ENCODE results near the gene CCDC70.
A peak's percentile ranks its signal among the peaks of the same experiment; 100 is the strongest.

The CCDC70 gene

DNA sequence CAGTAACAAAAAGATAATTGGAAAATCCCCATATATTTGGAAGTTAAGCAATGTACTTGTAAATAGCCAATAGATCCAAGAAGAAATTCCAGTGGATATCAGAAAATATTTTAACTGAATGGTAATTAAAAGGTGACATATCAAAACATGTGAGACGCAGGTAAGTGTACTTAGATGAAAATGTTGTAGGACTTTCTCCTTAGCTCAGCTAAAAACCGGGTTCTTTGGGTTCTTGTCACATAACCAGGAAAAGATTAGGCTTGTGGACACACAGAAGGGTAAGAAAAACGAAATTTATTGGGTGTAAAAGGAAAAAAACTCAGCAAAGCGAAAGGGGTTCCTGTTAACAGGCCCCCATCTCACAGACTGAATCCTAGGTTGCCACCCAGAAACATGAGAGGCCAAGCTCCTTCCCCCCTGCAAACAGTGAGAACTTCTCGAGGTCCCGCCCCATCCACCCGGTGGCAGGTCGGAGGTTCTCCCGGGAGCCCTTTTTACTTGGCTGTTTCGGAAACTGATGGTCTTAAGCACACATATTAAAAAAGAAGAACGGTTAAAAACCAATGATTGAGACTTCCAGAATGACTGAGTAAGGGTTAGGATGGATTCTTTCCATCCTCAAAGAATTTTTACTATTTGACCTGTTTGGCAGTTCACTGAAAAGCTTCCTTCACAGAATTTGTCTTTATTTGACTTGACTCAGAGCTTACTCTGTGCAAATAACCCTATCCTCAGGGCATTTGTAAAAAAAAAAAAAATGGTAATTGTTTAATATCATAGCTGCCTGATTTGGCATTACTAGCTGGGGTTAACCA is 3.1 kb upstream of the CCDC70 start:
- peak; percentile 9 for DNase-seq (ENCODE audit: low read depth)

DNA sequence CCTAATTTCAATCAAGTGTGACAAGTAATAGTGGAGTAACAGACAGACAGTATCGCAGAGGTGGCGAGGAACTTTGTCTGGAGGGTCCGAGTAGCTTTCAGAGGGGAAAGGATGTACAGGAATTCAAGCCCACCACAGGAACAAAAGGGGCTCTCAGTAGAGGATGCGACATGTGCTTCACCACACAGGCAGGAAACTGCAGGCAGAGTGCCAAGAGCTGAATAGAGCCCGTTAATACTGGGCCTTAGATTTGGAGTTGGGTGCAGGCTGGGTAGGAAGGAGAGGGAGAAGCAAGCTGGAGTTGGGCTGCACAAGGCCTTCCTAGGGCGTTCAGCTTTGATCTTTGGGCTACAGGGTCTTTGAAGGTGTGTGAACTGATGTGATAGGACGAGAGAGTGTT is 1.2 kb downstream of the CCDC70 start:
- no peak for DNase-seq (ENCODE audit: low read depth)

DNA sequence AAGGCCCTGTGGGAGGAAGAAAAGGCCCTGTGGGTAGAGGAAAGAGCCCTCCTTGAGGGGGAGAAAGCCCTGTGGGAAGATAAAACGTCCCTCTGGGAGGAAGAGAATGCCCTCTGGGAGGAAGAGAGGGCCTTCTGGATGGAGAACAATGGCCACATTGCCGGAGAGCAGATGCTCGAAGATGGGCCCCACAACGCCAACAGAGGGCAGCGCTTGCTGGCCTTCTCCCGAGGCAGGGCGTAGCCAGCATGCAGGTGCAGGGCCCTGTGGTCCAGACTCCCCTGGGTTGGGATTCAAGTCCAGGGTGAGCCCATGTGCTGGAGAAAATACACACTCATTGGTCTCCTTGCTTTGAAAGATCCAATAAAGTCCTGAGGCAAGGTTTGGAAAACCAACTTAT is 4.1 kb downstream of the CCDC70 start:
- DNase-seq (ENCODE audit: low read depth): no peak

DNA sequence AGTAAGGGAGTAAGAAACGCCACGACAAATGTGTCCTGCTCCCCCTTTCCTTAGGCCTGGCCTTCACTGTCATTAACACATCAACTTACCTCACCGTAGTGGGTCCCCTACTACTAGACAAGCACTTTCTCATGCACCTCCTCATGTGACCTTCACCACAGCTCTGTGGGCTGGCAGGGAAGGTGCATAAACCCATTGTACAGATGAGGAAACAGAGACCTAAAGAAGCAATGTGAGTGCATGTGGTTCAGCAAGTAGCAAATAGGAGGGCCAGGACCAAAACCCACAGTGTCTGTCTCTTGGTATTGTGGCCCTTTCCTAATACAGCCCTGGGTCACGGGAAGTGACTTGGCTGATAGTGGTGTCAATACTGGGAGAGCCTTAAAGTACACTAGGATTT is 5.3 kb downstream of the CCDC70 start:
- no peak for DNase-seq (ENCODE audit: low read depth)

DNA sequence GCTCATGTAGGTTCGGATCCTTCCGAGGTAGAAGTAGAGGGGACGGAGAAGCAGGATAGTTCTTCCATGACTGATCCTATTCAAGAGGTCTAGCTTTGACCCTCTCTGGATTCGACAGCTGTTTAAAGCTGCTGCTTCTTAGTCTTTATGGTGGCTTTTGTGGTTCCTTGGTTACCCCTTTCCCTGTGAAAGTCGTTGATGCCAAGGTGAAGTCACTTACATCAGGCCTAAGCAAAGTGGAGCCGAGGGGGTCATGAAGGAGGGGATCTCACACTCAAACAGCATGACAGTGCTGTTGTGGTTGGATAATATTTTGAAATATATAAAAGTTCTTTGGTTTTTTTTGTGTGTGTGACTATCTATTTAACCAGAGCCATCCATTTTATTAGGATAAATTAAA is 8.1 kb downstream of the CCDC70 start:
- no peak for DNase-seq (ENCODE audit: low read depth)

DNA sequence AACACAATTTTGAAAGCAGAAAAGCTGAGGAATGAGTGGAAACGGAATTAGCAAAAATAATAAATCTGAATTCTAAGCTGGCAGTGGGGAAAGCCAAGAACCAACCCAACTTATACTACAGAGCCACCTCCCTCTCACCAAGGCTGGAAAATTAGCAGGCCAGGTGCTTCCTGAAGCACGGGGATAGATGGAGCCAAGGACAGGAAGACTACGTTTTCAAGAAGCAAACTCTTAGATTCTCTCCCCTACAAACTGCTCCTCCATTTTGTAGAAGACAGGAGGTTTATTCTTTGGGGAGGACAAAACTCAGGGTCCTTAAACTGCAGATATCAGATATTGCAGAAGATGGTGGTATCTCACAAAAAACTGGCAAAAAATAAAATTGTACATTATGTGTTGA is 8.8 kb downstream of the CCDC70 start:
- no peak for DNase-seq (ENCODE audit: low read depth)

DNA sequence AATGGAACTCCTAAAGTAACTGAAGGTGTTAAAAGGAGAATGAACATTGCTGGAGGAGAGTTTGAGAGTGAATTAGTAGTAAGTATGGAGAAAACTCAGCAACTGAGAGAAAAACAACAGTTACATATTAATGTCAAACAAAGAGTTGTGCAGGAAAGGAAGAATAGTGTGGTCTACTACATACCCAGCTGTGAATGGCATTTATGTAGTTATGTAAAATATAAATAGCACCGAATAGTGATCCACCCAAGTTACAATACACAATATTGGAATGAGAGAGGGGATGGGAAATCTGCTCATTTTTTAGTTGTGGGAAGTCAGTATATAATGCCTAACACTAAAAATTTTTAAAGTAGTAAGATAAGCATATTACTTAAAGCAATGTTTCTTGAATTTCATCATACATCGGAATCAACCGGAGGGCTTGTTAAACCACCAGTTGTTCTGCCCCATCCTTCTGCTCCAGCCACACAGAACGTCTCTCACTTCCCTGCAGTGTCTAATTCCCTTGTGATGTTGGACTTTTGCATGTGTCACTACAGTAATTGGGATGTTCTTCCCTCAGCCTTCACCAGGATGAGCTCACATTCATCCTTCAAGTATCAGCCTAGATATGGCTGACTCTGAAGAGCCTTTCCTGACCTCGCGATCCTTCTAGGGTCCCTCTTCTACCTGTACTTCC is 11.5 kb downstream of the CCDC70 start:
- DNase-seq (ENCODE audit: low read depth): no peak

DNA sequence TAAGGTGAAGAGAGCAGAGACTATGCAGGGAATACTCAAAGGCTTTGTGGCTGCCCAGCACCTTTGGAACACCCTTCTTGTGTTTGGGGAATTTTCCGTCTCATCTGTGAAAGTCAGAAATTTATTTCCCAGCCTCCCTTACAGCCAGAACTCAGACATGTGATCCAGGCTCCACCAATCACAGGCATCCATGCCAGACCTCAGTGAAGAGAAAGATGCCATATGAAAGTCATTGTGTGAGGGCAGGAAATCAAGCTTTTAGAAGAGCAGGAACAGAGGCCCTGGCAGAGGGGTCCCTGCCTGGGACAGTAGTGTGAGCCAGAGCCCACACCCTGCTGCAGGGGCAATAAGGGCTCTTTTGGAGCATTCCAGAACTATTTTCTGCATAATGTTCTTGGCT is 12.1 kb downstream of the CCDC70 start:
- DNase-seq (ENCODE audit: low read depth): no peak

DNA sequence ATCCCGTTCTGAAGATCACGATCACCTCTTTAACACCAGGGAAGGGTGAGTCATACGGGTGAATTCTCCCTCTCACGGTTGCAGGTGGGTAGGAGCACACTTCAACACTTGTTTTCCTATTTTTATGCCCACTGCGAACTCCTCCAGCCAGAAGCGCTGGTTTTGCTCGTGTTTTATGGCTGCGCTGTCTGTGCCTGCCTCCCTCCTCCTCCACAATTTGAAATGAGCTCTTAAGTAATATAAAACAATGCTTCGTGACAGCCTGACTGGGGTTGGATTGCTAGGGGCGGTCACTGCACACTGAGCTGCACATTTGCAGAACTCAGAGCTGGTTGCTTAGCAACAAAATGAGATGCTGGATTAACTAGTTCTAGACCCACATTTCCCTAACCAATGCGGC is 12.9 kb downstream of the CCDC70 start:
- DNase-seq (ENCODE audit: low read depth): no peak

DNA sequence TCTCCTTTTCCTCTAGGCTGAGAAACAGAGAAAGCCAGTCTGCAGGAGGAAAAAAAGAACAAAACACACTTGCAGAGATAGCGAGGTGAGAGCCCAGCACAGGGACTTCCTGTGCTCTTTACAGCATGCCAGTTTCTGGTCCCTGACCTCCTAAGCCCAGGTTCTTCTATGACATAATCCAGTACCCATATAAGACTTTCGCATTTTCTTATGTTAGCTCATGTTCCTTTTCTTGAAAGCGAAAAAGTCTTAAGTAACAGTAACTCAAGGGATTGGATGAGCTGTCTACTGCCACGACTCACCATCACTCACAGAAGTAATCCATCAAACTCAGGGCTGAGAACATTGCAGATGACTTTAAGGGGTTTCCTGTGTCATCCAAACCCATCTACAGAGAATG is 17.4 kb downstream of the CCDC70 start:
- no peak for DNase-seq (ENCODE audit: low read depth)

DNA sequence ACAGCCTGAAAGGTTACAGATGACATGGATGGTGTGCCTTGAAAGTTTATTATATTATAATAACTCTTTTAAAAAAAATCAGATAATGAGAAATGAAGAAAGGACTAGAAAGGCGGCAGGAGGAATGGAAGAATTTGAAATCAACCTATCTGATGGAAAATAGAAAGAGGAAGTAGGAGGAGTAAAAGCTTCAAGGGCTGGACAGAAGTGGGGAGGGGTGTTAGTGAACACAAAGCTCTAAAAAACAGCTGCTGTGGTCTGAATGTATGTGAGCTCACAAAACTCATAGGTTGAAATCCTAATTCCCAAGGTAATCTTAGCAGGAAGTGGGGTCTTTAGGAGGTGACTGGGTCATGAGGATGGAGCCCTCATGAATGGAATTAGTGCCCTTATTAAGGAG is 19.5 kb downstream of the CCDC70 start:
- DNase-seq (ENCODE audit: low read depth): no peak

DNA sequence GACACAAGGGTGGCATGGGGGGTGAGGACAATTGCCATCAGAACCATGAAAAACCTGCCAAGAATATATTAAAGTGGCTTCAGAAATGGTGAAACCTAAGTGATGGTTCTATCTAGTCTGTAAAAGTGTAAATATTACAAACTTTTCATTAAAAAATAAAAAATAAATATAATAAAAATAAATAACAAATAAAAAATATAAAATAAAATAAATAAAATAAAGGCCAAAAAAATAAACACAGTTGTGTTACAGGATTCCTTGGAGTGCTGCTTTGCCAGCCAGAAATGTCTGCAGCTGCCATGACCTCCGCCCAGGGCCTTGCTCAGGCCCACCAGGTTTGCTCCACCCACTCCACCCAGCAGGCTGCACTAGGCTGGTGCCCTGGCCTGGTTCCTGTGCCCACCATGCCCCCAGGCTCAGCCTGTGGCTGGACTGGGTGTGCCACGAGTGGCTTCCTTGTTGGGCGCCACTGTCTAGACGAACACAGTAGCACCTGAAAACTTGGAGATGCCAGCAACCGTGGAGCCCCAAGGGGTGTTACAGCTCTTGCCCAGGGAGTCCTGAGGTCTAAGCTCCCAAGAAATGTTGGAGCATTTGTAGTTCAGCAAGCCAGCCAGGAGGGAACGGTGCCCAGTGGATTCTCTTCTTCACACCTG is 20.9 kb downstream of the CCDC70 start:
- no peak for DNase-seq (ENCODE audit: low read depth)

DNA sequence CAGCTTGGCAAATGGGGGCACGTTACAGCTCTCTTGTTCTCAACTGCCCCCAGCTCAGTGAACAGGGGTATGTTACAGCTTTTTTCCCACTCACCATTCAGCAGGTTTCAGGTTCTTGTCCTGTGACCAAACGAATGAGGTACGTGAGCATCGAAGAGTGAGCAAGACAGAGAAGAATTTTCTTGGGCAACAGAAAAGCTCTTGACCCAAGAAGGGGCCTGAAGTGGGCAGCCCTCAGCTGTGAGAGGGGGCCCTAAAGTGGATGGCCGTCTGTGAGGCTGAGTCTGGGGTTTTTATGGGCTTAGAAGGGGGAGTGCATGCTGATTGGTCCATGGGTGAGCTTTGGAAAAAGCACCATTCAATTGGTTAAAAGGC is 21.4 kb downstream of the CCDC70 start:
- no peak for DNase-seq (ENCODE audit: low read depth)

DNA sequence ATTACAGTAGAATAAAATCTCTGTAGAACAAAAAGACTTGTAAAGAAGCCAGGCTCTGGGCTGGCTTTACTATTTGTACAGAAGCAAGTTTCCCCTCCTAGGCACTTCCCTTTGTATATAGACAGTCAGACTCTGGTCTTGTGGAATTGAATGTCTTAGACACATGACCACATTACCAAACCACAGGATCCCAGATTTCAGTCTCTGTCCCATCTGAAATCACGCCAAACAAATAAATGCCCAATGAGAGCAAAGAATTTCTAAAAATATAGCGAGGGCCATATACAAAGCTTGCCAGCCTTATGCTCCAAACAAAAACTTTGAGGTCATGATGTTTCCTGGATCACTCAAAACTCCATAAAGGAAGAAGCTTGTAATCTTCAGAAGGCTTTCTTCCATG is 23.9 kb downstream of the CCDC70 start:
- no peak for DNase-seq (ENCODE audit: low read depth)

DNA sequence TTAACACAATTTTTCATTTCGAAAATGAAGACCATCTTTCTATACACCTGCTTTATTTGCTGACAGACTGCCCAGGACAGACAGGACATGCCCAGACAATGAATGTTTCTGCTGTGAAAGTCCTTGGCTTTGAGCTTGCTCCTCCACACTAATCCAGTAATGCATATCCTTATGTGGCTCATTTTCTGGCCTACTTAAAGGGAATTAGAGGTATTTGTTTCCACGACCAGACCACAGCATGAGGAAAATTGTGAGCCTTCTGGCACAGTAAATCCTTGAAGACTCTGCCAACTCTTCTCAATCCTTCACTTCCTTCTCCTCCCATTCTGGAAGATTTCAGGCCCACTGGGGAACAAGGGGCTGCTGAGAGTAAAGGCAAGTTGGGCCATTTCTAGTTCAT is 25.7 kb downstream of the CCDC70 start:
- DNase-seq (ENCODE audit: low read depth): no peak

DNA sequence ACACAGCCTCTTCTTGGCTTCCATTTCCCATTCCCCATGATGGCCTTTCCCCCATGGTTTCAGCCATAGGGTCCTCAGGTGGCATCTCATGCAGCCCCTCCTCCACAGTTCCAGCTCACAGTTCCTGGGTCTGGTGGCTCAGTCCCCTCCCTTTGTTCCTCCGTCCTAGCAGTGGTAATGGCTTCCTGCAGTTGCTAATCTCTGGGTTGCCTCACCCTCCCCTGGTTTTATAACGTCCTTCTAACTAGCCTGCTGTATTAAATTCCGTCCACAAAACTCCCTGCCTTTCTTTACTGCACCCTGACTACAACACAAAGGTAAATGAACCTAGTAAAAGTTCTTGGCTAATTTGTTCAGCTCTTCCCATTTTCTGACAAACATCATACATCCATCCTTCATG is 30.9 kb downstream of the CCDC70 start:
- no peak for DNase-seq (ENCODE audit: low read depth)

DNA sequence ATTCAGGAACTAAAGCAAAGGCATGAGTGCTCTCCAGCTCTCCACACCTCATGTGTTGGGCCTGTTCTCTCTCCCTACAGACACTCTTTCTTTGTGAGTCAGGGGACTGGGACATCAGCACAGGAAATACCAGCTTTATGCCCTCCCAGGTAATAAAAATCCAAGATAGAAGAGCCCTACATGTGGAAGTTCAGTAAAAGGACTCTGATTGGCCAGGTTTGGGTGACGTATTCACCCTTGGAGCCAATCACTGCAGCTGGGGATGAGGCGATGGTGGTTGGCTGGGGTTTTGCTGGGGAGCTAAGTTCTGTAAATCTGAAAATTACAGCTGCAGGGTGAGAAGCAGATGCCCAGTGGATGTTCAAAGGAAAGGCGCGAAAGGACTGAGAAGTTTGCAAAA is 32.5 kb downstream of the CCDC70 start:
- no peak for DNase-seq (ENCODE audit: low read depth)

DNA sequence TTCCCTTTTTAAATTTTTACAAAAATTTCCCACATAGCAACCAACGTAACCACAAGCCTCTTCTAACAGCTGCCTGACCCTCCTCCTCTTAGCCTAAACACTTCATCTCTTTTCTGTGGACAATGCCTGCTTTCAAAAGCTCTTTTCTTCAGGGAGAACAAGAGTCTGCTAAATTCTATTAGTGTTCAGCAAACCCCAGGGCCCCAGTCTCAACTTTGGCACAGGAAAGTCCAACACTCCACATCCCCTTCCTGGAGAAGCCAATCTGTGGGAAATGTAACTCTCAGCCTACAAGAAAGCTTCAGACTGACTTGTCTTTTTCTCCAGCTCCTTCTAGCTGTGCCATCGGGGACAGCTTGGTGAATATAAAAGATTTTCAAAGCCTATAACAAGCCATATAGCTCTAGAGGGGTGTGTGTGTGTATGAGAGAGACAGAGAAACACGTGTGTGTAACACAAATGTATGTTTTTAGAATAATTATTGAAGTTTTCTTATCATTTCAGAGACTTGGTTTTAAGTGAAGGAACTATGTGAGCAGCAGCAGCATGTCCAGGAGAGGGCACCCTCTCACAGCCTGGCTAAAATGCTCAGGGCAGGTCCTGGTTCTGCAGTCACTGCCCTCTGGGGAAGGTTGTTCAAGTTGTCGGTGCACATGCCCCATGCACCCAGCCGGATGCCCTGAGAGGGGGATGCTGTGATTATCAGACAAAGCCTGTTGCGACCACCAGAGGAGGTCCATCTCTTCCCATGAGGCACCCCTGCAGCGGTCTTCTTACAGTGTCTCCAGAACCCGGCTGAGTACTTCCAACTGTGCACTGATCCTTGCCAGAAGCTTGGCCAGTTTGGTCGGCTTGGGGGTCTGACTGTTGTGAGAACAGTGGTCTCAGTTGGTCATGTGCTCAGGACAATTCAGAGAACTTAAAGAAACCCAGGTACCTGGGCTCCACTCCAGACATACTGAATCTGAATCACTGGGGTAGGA is 34.4 kb downstream of the CCDC70 start:
- DNase-seq (ENCODE audit: low read depth): peak; percentile 70

DNA sequence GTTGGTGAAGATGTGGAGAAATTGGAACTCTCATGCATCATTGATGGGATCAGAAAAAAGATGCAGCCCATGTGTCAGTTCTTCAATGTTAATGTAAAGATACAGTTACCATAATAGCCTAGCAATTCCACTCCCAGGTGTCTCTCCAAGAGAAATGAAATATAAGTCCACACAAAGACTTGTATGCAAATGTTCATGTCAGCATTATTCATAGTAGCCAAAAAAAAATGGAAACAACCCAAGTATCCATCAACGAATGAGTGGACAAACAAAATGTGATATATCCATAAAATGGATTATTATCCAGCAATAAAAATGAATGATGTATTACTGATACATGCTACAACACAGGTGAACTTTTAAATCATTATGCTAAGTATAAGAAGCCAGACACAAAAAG is 38.7 kb downstream of the CCDC70 start:
- no peak for DNase-seq (ENCODE audit: low read depth)

DNA sequence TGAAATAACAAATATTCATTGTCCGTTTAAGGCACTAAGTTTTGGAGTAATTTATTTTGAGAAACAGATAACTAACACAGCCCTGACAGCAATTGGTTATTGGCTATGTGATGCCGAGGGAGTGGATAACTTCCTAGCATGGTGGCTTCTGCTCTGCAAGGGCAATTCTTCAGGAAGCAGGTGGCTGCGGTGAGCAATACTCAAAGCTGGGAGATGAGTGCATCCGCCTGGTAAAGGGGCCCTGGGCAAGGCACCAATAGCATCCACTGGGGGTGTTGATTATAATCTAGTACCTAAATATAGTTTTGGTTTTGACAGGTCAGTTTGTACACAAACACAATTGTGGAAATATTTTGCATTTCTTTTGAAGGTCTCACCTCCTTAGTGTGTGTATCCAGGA is 41.0 kb downstream of the CCDC70 start:
- DNase-seq (ENCODE audit: low read depth): no peak

DNA sequence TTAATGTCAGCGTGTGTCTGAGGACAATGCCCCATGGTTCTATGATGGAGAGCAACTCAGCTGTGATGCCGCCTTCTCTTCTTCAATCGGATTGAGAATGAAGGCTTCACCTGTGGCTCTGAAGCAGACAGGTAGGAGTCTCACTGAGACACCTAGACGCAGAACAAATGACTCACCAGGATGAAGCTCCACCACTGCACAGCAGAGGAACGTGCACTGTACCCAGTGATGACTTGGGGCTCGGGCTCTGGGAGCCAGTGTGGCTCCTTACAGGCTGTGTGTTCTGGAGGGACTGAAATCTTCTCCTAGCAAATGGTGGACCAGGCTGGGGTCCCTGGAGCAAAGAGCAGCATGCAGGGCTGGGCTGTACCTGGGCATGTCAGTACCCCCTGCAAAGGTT is 44.0 kb downstream of the CCDC70 start:
- no peak for DNase-seq (ENCODE audit: low read depth)

DNA sequence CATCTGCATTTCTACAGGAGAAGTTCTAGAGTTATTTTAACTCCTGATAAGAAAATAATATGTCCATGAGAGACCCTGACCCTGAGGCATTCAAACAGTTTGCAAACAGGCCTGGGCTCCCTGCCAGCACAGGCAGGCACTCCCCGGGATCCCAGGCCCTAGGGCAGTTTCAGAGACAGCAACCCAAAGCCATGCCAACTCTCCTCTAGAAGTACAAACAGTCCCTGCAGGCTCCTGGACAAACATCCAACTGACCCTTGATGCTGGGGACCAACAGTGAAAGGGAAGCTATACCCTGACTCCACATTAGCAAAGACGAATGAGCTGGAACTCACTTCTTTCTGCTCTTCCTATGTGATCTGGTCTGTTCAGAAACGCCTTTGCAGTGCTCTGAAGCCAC is 44.8 kb downstream of the CCDC70 start:
- DNase-seq (ENCODE audit: low read depth): no peak

Measured in iris pigment epithelial cell (primary cell).